ENCODE results near the gene IARS2.
"Not testable (repeated sequence)": the region's sequence is repeated elsewhere in the genome, so short reads cannot be mapped to it uniquely, and the experiment has no call there.

The IARS2 gene

DNA sequence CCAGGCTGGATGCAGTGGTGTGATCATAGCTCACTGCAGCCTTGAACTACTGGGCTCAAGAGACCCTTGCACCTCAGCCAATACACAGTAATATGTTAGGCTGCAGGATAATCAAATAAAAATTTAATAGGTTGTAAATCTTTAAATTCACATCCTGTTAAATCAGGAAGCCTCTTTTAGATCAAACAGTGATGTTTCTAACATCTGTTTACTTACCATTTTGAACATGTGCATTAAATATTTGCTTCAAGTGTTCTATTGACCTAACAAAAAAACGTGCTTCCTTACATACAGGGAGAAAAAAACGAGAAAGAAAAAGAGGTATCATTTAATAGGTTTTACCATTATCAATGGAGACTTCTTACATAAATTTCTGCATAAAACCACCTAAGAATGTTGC is 70.6 kb downstream of the IARS2 start:
- no peak for DNase-seq (ENCODE audit: low read depth in 2 of 2)

DNA sequence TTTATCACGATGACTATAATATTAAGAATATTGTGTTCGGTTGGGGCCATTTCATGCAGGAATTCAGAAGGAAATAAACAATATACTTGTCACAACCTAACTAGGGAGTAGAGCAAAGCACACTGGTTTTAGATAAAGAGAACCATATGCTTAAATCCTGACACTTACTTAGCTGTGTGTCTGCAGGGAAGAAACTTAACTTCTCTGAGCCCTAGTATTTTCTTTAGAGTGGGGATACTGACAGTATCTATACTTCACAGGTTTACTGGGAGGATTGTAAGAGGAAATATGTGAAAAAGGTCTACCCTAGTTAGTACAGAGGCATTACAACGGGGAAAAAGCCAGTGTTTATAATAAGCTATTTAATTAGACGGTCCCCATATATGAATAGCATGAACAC is 72.9 kb downstream of the IARS2 start:
- DNase-seq (ENCODE audit: low read depth in 2 of 2), result no peak

DNA sequence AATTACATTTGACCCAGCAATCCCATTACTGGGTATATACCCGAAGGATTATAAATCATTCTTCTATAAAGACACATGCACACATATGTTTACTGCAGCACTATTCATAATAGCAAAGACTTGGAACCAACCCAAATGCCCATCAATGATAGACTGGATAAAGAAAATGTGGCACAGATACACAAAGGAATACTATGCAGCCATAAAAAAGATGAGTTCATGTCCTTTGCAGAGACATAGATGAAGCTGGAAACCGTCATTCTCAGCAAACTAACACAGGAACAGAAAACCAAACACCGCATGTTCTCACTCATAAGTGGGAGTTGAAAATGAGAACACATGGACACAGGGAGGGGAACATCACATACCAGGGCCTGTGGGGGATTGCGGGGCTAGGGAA is 76.0 kb downstream of the IARS2 start:
- DNase-seq (ENCODE audit: low read depth in 2 of 2), result not testable (repeated sequence)

DNA sequence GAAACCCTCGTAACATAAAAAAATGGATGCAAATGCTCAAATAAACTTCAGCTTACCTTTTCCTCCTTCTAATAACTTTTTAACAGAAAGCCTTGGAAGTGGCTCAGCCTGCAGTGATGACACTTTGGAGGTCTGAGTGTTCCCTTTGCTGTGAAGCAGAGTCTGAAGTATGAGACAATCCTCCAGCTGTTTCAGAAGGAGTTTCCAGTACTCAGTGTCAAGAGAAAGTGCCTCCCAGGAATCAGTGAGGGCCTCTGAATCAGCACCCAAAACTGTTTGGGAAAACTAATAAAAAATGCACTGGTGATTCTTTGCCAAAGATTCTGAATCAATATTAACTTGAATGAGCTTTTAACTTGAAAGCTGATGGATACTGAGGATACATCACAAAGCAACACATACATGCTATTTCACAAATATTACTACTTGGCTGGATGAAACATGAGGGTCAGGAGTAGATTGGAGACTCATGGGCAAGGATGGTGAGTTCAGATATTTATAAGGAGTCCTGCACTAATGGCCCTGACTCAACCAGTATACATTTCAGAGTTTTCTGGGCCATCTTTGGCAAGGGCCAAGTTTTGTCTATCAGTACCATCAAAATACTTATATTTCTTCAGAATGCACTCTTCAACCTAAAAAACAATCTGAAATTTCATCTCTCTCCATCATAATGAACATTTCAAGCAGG is 77.0 kb downstream of the IARS2 start:
- no peak for DNase-seq (ENCODE audit: low read depth in 2 of 2)

DNA sequence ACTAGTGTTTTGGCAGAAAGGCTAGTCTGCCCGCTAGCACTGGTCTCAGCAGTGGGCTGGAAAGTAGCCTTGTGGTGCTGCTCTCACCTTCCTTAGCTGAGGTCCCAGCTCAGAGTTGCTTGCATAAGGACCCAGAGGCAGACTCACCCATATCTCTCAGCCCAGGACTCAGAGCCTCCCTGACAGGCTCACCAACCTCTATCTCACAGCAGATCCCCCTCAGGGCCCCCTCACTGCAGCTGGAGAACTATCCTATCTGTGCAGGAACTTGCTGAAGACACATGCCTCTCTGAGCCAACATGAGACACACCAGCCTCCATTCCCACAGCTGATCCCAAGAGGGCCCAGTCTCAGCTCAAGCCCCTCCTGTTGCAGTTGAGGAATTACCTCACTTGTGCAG is 82.6 kb downstream of the IARS2 start:
- no peak for DNase-seq (ENCODE audit: low read depth in 2 of 2)

DNA sequence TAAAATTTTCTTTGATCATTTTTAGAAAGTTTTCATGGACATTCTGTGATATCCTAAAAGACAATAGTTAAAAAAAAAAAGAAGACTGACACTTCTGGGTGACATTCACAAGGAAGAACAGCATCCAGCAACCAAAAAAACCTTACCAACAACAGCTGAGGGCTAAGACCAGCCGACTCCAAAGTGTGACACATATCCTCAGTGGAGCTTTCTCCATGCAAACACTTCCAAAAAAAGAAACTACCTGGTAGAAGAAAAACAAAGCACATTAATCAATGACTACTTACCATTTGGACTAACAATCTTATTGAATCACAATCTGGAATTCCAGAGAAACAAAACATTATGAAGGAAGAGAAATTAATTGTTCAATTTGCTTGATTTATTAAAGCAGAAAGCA is 88.2 kb downstream of the IARS2 start:
- no peak for DNase-seq (ENCODE audit: low read depth in 2 of 2)

DNA sequence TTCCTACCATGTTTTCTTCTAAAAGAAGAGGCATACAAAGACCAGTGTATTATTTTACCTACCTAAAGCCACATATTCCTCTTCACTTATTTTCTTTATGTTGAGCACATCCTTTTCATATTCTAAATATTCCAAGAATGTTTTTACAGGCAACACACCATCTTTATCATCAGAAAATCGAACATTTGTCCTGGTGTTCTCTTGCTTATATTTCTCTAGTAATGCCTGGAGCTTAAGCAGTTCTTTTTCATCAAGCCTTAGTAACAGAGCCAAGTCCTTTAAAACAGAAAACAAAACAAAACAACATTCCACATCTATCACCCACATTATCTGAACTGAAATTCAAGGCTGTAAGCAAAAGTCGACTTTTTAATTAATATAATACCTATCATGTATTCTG is 88.7 kb downstream of the IARS2 start:
- no peak for DNase-seq (ENCODE audit: low read depth in 2 of 2)

DNA sequence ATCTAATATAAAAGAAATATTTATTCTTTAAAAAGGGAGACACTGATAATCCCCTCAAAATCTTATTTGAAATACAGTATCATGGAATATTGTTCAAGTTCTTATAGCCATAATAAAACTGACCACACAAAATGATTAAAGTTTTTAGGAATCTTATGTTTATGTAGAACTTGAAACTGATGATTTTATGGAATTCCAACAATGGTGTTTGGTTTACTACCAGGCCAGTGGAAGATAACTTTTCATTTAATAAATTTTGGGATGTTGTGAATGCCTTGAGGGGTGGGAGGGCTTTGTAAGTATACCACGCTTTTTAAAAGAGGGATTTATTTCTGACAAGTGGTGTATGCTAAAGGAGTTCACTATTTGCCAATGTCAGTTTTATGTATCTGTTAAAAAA is 90.6 kb downstream of the IARS2 start:
- no peak for DNase-seq (ENCODE audit: low read depth in 2 of 2)

DNA sequence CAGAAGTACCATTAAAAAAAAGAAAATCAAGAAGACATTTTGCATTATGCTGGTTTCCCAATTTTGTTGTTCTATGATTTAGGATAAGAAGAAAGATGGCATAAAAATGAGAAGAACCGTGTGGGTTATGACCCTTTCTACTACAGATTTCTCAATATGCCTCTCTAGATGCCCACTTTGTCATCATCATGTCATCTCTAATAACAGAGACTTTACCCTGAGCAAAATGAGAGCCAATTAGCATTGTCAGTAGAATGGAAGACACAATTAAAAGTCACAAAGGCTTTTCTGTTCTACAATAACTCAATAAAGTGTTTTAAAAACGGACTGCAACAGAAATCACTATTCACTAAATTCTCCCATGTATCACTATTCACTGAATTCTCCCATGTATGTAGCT is 92.8 kb downstream of the IARS2 start:
- DNase-seq (ENCODE audit: low read depth in 2 of 2), result no peak

DNA sequence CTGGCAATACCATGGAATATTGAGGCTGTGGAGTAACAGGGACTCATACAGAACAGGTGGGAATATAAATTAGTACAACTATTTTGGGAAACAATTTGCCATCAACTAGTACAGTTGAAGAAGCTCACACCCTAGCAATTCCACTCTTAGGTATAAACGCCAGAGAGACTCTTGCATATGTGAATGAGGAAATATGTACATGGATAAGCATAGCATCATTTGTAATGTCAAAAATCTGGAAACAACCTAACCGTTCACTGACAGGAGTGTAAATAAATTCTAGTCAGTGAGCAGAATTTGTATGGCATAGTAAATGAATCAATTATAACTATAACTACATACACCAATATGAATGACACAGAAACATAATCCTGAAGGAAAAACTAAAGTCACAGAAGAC is 94.6 kb downstream of the IARS2 start:
- DNase-seq (ENCODE audit: low read depth in 2 of 2), result no peak

DNA sequence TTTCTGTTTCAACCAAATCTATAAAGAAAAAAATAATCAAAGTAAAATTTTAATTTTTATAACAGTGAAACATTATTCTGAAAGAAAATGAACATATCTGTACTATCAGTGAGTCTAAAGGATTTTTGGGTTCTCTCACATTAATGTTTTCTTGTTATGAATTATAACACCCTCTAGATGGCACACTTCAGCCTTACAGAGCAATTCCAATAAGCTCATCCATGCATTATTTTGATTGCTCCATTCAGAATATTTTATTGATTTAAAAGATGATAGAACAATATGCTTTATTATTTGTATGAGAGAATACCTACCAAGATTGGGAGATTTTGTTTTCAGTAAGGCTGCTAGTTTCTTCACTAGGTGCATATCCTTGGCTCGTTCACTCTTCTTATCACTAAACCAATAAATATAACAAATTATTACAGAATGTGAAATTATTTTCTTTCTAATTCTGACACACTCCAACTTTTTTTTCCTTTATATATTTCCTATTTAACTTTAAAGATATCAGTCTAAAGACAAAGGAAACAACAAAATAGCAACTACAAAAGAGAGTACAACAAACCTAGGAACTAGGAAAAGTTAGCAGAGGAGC is 95.9 kb downstream of the IARS2 start:
- no peak for DNase-seq (ENCODE audit: low read depth in 2 of 2)

DNA sequence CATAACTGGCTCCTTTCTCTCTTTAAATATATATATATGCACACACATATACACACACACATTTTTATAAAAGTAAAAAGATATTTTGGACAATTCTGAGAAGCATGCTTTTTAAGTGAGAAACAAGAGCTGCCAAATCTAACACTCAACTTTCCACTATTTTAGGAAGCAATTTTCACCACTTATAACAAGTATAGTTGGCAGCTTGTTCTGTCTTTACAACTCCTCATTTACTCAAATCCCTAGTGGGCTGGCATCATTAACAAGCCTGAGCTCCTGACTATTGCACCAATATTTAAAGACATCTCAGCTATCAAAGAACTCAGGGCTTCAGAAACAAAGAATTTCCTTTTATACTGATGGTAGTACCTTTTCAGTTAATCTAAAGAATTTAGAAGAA is 101.8 kb downstream of the IARS2 start:
- DNase-seq (ENCODE audit: low read depth in 2 of 2), result no peak

Data from stimulated activated CD8-positive, alpha-beta memory T cell treated with anti-CD3 and anti-CD28 coated beads, Interleukin-7, amount 100 ng/mL, for 1 hour (primary cell).